Activated CD4-positive, alpha-beta T cell treated with anti-CD3 and anti-CD28 coated beads for 48 hours (primary cell): ENCODE results near the gene HDDC2.
A peak's percentile ranks its signal among the peaks of the same experiment; 100 is the strongest.
"Not testable (repeated sequence)": the region's sequence is repeated elsewhere in the genome, so short reads cannot be mapped to it uniquely, and the experiment has no call there.

Experiments
- DNase-seq: peaks from one replicate; pipeline ENCODE4 v3.0.0-alpha.2; 2020

Gene HDDC2

GRCh38 chr6:125304970-125305660 is 3.3 kb upstream of the HDDC2 start:
- DNase-seq: no peak

GRCh38 chr6:125303512-125303854 is 1.7 kb upstream of the HDDC2 start:
- no peak for DNase-seq

- no peak for DNase-seq
These were observed 1.2 kb upstream of the HDDC2 start for GRCh38 chr6:125302840-125303511.

- DNase-seq: peak; percentile 10
These were observed 754 bp downstream of the HDDC2 start for GRCh38 chr6:125300992-125301434.

GRCh38 chr6:125299257-125299656 is 2.5 kb downstream of the HDDC2 start:
- no peak for DNase-seq

- no peak for DNase-seq
These were observed 5.3 kb downstream of the HDDC2 start for GRCh38 chr6:125296471-125296870.

GRCh38 chr6:125294925-125295324 is 6.8 kb downstream of the HDDC2 start:
- DNase-seq: no peak

DNA sequence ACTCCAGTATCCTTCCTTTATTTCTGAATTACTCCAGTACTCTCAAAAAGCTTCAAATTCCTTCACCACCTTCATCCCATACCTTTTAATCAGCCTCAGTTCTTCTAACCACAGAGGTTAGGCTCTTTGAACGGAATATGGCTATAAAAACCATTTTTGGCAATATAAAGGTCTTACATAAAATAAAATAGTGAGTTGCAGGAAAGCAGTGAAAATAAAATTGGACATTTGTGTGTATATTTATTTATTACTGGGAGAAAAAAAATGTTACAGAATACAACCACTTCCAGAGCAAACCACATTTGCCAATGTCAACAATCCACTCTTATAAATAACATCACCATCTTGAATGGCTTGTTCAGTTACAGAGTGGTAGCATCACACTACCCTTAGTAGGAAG is 7.7 kb downstream of the HDDC2 start:
- DNase-seq: no peak

- no peak for DNase-seq
These were observed 8.2 kb downstream of the HDDC2 start for GRCh38 chr6:125293587-125293986.

DNA sequence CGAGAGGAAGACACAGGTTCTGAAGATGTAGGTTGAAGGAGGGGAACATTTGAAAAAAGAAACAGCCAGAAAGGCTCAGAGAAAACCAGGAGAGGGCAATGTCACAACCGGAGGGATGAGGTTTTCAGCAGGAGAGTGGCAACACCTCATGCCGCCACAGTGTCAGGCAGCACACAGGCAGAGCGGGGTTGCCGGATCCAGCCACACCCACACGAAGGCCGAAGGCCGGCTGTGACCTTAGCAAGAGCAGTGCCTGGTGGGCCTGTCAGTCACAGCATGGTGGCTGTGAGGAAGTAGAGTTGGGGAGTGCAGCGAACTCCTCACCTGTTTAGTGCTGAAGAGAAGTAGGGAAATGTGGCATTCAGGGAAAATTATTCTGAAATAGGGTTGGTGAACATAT is 14.0 kb downstream of the HDDC2 start:
- DNase-seq: no peak

DNA sequence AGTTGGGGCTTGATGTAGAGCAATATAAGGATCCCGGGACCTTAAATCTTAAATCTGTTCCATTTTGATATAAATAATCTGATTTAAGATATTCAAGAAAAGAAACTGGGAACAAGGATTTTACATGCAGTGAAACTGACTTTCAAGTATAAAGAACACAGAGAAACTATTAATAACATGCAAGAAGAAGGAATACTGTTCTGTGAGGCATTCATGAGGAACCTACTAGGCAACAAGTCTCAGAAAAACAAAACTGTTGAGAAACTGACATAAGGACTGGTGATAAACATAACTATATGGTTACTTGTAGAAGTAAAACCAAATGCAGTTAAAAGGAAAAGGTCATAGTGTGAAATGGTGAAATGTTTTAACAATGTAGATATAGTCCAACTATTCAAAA is 15.8 kb downstream of the HDDC2 start:
- DNase-seq: no peak

- DNase-seq: no peak
These were observed 16.4 kb downstream of the HDDC2 start for GRCh38 chr6:125285353-125285752.

GRCh38 chr6:125282470-125282869 is 19.3 kb downstream of the HDDC2 start:
- not testable (repeated sequence) for DNase-seq

- not testable (repeated sequence) for DNase-seq
These were observed 21.3 kb downstream of the HDDC2 start for GRCh38 chr6:125280370-125281035.

- DNase-seq: no peak
These were observed 21.8 kb downstream of the HDDC2 start for GRCh38 chr6:125279961-125280360.

DNA sequence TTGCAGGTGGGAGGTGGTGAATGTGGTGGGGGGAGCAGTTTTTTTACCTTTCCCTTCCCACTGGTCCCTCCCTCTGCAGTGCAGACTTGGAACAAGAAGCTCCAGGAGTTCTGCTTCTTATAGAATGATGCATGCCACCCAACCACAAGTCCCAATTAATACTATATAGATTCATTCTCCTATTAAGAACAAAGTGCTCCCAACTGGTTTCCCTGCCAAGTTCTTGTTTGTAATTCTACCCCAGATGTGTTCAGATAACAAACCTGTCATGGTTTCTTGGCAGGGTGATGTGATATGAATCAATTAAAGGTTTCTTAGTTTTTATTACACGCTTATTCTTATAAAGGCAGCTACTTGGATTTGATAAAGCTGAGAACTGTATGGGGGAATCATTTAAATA is 23.9 kb downstream of the HDDC2 start:
- no peak for DNase-seq

DNA sequence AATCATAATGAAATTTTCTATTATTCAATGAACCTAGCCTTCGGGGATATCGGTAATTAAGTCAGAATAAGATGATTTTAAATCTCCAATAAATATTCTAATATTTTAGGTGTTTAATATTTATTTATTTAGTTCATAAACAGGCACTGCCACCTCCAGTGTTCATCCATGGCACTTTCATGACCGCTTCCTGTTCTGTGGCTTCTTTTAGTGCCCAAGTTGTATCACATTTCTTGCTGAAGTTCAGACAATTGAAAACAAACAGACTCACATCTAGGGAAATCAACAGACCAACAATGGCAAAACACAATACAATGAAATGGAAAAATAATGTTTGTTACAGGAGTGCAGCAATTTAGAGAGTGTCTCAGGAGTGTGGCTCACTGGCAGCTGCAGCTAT is 26.0 kb downstream of the HDDC2 start:
- no peak for DNase-seq

GRCh38 chr6:125274935-125275334 is 26.8 kb downstream of the HDDC2 start:
- no peak for DNase-seq

- no peak for DNase-seq
These were observed 27.8 kb downstream of the HDDC2 start for GRCh38 chr6:125273965-125274364.

- DNase-seq: no peak
These were observed 28.5 kb downstream of the HDDC2 start for GRCh38 chr6:125273251-125273650.

DNA sequence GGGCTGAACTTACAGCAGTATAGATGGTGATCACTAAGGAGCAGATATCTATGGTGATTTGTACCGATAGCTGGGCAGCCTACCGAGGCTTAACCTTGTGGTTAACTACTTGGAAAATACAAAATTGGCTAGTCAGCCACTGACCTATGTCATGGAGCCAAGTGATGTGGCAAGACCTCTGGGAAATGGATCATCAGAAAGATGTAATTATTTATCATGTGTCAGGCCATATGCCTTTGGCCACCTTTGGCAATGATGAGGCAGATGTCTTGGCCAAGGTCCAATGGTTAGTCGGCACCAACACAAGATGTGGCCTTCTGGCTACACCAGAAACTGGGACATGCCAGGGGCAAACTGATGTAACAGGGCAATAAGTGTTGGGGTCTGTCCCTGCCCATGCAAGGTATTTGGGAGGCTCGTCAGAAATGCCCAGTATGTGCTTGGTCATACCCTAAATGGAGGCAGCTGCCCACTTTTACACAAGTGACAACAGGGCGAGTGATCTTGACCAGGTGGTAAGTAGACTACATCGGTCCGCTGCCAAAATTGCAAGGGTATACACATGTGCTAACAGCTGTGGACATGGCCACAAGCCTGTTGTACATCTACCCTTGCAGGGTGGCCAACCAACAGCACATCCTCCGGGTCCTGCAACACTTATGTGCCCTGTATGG is 30.1 kb downstream of the HDDC2 start:
- no peak for DNase-seq

DNA sequence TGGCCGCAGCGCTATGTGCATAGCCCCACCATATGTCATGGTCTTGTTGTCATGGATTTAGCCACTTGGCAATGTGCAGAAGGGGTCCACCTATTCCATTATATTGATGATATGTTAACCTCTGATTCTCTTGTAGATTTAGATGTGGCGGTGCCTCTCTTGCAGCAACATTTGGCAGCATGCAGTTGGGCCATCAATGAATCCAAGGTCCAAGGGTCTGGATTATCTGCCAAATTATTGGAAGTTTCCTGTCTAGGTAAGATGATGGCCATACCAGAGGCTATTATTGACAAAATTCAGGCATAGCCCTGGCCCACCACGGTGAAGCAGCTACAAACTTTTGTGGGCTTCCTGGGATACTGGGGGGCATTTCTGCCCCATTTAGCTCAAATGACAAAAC is 31.4 kb downstream of the HDDC2 start:
- DNase-seq: no peak

- DNase-seq: no peak
These were observed 32.3 kb downstream of the HDDC2 start for GRCh38 chr6:125269328-125269985.
